ENCODE measurements around the gene TRPM4.
"Not testable (repeated sequence)": the region's sequence is repeated elsewhere in the genome, so short reads cannot be mapped to it uniquely, and the experiment has no call there.

TRPM4 gene

GRCh38 chr19:49127674-49128544 is 29.7 kb upstream of the TRPM4 start:
- peak; percentile 97 for DNase-seq

DNA sequence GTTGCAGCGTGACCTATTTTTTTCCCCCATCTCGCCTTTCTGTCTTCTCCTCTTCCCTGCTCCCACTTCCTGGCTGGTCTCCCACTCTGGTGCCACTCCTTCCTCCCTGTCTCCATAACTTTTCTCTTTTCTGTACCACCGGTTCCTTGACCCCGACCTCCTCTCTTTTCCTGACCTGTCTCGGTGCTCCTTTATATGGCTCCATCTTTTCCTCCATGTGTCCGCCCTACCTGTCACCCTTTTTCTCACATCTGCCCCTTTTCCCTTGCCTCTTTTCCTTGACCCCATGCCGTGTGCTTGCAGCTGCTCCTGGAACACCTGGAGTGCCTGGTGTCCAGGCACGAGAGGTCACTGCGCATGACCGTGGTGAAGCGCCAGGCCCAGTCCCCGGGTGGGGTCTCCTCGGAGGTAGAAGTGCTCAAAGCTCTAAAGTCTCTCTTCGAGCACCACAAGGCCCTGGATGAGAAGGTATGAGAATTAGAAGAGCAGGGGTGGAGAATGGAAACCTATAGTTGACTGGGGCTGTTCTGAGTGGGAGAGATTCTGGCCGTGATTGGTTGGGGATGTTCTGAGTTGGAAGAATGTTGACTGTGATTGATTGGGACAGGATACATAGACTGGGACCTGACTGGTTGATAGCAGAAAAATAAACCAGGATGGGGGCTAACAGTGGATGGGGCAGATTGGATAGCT is 28.9 kb upstream of the TRPM4 start:
- no peak for DNase-seq

GRCh38 chr19:49129238-49129583 is 28.4 kb upstream of the TRPM4 start:
- no peak for DNase-seq

DNA sequence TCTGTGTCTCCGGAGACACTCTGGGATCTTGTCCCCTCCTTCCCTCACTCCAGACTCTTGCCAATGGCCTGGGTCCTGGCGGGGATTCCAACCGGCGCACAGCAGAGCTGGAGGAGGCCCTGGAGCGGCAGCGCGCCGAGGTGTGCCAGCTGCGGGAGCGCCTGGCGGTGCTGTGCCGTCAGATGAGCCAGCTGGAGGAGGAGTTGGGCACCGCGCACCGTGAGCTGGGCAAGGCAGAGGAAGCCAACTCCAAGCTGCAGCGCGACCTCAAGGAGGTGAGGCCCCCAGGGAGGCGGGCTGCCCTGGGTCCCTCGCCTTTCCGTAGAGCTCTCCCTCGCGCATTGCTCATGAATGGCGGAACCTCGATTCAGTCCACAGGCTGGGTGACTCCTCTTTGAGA is 27.3 kb upstream of the TRPM4 start:
- no peak for DNase-seq

DNA sequence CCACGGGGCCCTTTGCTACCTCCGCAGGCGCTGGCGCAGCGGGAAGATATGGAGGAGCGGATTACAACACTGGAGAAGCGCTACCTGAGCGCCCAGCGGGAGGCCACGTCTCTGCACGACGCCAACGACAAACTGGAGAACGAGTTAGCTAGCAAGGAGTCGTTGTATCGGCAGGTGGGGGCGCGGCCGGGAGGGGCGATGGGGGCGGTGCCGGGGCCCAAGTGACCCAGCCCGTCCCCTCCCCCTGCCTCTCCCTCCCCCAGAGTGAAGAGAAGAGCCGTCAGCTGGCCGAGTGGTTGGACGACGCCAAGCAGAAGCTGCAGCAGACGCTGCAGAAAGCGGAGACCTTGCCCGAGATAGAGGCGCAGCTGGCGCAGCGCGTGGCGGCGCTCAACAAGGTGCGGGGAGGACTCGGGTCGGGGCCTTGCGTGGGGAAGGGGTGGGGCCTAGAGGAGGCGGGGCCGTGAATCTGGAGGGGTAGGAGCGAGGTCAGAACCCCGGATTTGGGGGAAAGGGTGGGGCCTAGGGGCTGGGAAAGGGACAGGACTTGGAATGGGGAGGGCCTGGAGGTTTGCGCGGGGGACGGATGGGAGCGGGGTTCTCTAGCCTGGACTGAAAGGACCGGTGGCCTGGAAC is 24.5 kb upstream of the TRPM4 start:
- DNase-seq: peak; percentile 48

- peak; percentile 59 for DNase-seq
These were observed 23.8 kb upstream of the TRPM4 start for GRCh38 chr19:49133621-49134454.

DNA sequence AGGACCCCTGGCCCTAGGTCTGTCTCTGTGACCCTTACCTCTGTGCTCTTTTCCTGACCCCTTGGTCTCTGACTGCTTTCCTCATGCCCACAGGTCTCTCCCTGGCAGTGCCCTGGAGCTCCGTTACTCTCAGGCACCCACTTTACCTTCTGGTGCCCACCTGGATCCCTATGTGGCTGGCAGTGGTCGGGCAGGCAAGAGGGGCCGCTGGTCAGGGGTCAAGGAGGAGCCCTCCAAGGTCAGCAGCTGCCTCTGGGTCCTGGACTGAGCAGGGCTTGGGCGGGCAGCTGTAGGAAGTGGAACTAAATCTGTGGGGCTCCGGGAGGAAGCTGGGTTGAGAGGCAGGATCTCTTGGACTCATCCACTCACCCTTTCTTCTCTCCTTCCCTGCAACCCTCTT is 21.9 kb upstream of the TRPM4 start:
- no peak for DNase-seq

GRCh38 chr19:49136771-49137171 is 20.8 kb upstream of the TRPM4 start:
- DNase-seq: no peak

DNA sequence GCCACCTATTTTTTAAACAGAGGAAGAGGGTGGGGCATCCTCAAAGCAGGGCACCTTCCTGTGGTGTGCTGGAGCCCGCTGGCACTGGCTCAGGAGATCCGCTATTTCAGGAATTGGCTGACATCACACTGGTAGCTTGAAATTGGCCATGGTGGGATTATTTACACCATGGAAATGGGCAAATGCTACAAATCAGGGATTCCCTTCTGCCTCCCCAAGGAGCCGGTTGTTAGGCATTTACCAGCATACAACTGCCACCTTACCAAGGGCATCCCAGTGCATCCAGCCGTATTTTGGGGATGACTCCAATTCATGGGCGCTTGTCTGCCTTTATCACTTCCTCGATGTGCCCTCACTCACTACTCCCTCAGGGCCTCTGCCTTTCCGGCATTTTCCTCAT is 16.6 kb upstream of the TRPM4 start:
- no peak for DNase-seq

DNA sequence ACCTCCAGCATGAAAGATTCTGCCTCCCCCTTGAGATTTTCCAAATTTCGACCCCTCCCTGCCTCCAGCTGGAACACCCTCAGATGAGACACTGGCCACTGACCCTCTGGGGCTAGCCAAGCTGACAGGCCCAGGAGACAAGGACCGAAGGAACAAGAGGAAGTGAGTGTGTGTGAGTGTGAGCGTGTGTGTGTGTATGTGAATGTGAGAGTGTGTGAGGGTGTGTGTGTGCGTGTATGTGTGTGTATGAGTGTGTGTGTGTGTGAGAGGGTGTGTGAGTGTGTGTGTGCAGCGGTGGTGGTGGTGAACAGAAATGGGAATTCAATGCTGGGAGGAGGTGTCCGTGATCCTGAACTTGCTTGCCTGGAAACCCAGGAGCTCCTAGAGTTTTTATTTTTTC is 16.2 kb upstream of the TRPM4 start:
- no peak for DNase-seq

- peak; percentile 67 for DNase-seq
These were observed 14.7 kb upstream of the TRPM4 start for GRCh38 chr19:49142866-49143335.

DNA sequence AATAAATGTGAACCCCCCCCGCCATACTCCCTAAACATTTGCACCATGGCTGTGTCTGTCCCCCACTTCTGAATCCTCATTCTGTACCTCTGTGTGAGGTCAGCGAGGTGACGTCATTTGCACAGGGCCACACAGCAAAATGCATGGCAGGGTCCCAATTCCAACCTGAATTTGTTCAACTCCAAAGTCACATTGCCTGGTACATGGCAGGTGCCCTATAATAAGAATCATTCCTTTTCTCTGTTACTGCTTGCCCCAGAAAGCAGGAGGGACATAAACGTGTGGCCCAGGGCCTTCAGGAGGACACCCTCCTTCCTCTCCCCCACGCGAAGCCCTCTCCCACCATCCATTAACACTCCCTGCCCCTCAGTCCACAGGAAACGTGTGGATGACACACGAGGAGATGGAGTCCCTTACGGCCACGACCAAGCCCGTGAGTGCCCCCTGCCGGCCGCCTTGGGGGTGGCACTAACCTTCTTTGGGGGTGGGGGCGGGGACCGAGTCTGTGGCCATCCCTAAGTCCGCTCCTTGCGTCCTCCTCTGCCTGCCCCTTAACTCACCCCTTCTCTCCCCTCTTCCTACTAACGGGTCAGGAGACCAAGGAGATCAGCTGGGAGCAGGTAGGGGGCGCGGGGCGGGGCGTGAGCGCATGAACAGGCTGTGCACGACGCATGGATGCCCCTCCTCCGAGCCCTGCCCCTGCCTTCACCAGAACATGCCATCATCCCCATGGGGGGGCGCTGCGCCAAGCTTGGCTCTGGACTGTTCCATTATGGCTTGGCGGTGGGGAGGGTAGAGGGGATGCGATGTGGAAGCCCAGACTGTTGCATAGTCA is 11.8 kb upstream of the TRPM4 start:
- DNase-seq: peak; percentile 78

- DNase-seq: not testable (repeated sequence)
These were observed 11.2 kb upstream of the TRPM4 start for GRCh38 chr19:49146408-49146770.

- DNase-seq: no peak
These were observed 9.4 kb upstream of the TRPM4 start for GRCh38 chr19:49148044-49148682.

DNA sequence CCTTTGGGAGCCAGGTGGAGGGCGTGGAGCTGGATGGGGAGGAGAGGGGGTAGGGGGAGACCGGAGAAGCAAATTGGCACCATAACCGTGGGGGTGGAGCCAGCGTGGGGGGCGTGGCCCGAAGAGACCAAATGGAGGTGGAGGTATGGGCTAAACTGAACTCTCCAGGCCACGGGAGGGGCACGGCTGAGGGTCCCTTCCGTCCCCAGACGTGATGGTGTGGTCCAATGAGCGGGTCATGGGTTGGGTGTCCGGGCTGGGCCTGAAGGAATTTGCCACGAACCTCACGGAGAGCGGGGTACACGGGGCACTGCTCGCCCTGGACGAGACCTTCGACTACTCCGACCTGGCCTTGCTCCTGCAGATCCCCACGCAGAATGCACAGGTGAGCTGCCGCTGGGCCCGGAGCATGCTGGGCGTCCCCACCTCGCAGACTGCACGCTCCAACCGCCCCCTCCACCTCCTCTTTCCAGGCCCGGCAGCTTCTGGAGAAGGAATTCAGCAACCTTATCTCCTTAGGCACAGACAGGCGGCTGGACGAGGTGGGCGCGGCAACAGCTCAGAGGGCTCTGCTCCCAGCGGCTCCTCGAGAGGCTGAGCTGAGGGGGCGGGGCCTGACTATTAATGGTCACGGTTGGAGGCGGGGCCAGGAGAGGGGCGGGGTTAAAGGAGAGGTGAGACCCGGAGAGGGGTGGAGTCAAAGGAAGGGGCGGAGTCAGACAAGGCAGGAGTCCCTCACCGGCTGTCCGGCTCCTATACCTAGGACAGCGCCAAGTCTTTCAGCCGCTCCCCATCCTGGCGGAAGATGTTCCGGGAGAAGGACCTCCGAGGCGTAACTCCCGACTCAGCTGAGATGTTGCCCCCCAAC is 8.6 kb upstream of the TRPM4 start:
- DNase-seq: peak; percentile 86

DNA sequence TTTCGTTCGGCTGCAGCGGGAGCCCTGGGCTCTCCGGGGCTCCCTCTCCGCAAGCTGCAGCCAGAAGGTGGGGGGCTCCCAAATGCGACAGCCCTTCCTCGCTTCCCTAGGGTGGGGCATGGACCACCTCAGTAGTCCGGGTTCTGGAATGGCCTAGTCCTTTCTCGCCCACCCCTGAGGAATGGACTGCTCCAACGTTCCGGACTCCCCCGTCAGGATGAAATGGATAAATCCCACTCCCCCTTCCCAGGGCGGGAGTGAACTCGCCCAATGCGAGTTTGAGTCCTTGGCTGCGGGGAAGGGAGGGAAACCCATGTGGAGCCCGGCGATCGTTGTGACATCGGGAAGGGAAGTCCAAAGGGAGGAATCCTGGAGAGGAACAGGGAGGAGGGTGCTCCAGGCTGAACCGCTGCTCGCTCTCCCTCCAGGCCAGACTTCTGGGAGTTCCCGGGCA is 7.9 kb upstream of the TRPM4 start:
- no peak for DNase-seq

- peak; percentile 47 for DNase-seq
These were observed 7.3 kb upstream of the TRPM4 start for GRCh38 chr19:49150106-49150943.

DNA sequence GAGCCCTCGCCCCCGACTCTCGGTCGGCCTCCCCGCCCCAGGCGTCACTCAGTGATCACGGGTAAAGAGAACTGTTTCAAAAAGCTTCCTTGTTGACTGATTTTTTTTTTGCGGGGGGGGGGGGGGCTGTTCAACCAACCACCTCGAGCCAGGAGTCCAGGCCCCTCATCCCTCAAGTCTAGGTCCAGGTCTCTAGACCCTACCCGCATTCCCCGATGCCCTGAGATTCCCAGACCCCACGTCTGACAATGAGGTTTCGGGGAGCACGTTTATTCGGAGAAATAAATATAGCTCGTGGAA is 6.7 kb upstream of the TRPM4 start:
- DNase-seq: no peak

- DNase-seq: peak; percentile 41
These were observed 6.1 kb upstream of the TRPM4 start for GRCh38 chr19:49151267-49152118.

Measured in CD4-positive, alpha-beta T cell treated with Interleukin-17A for 1 hour (primary cell).